GM18508 (cell line): ENCODE results near the gene ITGAE.

ENCODE experiments used
- ATAC-seq: cut with Tn5 transposase; IDR thresholded peaks from one replicate; pipeline ENCODE4 v1.9.1; 2021; ENCODE audit warnings: moderate number of reproducible peaks; ENCODE audit not compliant: insufficient read depth, unreplicated experiment

ITGAE gene

DNA sequence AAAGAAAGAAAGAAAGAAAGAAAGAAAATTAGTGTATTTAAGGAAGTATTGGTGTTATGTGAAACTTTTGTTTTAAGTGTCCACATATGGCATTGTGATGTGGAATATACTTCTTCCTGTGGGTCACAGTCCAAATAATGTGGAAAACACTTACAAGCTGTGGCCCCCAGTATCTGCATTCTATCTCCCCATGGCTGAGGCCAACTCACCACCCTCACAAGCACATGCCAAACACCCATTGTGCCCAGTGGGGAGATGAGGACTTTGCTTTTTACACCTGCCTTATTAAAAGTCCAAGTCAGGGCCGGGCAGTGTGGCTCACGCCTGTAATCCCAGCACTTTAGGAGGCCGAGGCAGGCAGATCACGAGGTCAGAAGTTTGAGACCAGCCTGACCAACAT lies 101.0 kb downstream of the ITGAE start:
- ATAC-seq = no peak

DNA sequence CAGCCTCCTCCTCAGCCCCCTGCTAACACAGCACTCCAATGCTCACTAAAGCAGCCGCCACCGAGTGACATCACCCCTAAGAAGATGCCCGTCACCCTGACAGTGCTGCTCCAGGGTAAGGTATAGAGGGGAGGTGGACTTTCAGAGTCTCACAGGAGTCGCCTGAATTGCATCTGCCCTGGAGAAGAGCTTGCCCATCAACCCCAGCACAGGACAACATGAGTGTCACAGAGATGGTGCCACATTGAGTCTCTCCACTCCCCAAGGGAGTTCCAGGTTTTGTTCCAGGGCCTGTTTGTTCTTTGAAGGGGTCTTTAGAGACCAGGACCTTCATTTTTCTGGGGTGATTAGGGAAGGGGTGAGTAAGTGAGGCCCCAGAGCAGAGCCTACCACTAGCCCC lies 102.8 kb downstream of the ITGAE start:
- ATAC-seq = no peak

DNA sequence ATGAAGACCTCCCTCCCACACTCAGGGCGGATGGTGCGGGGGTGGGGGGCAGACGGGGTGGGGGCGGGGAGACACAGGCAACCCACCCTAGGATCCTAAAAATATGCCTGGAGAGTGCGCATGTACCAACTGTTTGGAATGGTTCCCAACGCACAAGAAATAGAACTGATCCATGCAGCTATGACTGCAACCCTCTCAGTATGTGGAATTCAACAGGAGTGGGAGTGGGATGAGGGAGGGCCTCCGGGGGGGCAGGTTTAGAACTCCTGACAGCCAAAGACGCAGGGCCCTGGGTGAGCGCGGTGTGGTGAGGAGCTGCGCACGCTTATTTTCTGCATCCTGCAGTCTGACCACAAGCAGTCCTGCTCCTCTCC lies 103.9 kb downstream of the ITGAE start:
- ATAC-seq = no peak

DNA sequence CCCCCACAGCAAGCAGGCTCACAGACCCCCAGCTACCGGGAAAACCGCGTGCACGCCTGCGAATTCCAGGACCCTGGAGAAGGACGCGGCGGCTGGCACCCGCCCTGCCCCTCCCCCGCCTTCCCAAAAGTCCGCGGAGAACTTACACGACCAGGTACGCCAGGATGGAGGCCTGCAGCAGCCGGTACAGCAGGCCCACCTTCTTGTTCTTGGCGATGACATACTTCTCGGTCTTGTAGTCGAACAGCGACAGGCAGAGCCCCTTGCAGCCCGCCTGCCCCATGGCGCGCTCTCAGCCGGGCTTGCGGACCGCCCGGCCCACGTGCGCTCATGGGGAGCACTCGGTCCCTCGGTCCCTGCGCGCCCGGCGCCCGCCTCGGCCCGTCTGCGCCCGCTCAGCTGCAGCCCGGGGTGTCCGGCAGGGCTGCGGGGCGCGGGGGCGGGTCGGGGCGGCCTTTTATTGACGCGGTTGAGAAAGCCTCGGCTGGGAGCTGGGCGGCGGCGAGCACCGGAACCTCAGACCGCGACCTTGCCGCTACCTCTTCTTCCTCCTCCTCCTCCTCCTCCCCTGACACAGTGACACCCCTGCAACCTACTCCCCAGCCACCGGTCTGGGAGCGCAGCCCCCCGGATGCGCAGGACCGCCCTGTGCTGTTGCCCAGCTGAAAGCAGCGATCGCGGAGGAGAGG lies 105.1 kb downstream of the ITGAE start, which contains the start of gene P2RX5:
TSS of gene P2RX5 (minus strand) at position 433 of the 689 bp plus-strand sequence. CDS start at position 283, 150 bp downstream.
- ATAC-seq = no peak

DNA sequence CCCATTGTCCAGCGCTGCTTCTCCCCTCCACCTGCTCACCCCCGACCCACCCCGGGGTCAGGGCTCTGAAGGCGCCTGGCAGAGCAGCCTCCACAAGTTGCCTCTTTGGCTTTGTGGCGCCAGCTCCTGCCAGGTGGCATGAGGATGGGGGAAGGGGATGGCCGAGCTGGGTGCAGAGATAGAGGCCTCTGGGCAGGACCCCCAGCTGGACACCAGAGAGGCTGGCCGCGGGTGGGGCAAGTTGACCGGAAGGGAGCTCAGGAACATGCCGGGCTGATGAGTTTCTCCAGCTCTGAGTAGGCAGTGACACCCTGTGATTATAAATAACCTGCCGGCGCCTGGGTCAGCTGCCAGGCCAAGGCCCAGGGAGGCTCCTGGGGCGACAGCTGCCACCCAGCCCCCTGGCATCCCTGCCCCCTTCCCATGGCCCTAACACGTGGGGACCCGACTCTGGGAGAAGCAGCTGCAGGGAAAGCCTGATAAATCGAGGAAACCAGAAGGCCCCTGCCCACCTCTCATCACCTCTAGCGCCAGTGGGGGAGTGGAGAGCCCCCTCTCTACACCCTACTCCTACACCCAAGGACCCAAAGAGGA lies 105.8 kb downstream of the ITGAE start:
- ATAC-seq = no peak

DNA sequence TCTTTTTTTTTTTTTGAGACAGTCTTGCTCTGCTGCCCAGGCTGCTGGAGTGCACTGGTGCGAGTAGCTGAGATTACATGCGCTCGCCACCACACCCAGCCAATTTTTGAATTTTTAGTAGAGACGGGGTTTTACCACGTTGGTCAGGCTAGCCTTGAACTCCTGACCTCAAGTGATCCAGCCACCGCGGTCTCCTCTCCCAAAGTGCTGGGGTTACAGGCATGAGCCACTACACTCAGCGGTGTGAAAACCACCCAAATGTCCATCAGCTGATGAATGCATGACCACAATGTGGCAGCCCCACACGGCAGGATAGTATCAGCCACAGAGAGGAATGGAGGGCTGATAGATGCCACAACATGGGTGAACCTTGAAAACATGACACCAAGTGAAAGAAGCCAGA lies 107.2 kb downstream of the ITGAE start:
- ATAC-seq = no peak

DNA sequence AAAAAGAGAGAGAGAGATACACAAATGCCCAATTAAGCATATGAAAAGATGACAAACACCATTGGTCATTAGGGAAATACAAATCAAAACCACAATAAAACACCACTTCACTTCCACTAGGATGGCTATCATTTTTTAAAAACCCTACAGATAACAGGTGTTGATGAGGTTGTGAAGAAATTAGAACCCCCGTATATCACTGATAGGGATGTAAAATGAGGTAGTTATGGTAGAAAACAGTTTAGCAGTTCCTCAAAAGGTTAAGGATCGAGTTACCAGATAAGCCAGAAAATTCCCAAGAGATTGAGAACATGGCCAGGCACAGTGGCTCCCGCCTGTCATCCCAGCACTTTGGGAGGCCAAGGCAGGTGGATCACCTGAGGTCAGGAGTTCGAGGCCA lies 107.8 kb downstream of the ITGAE start:
- no peak for ATAC-seq

DNA sequence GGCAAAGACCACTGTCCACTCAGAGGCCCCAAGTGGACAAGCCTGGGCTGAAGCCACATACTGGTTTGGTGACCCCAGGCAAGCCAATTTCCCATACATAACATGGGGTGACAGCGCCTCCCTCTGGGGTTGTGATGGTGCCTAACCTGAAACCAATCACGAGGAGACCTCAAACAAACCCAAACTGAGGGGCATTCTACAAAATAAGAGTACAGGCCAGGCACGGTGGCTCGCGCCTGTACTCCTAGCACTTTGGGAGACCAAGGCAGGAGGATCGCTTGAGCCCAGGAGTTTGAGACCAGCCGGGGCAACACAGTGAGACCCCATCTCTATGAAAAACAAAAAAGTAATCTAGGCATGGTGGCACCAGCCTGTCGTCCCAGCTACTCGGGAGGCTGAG lies 108.6 kb downstream of the ITGAE start:
- no peak for ATAC-seq

DNA sequence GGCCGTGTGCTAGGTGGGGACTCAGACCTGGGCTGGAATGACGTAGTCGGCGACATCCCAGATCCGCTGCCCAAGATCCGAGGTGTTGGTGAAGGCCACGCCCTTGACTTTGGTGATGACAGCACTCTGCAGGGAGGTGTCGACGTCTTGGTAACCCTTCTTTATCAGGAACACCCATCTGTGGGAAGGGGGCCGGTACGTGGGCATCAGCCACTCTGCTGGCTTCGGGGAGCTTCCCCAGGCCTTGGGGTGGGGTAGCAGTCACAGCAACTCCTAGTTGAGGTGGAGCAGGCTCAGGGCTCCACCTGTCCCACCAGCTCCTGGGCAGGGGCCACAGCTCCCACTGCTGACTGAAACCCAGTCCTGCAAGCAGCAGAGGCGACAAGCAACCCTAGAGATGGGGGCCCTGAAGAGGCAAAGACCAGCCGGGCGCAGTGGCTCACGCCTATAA lies 109.3 kb downstream of the ITGAE start:
- ATAC-seq = no peak

DNA sequence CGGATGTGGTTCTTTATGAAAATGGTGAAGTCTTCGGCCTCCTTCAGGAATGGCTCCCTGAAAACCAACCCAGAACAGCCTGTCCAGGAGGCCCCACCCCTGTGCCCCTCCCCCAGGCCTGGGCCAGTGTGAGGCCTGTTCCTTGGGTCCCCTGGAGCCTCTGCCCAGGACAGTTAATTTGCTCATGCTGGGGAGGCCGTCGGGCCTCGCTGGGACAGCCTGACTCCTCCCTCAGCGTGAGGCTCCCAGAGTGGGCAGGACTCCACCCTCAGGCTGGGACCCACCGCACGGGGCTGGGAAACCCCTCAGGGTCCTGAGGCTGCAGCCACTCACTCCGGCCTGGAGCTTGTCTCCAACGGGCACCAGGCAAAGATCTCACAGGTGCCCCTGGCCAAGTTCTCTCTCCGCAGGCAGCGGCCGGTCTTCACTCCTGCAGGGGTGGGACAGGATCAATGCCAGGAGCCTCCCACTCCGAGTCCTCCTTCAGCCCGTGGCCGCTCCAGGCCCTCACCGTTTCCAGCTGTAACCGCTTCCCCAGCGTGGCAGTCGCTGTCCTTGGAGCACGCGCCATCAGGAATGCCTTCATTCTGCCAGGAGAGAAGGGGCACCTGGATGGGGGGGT lies 110.8 kb downstream of the ITGAE start:
- no peak for ATAC-seq

DNA sequence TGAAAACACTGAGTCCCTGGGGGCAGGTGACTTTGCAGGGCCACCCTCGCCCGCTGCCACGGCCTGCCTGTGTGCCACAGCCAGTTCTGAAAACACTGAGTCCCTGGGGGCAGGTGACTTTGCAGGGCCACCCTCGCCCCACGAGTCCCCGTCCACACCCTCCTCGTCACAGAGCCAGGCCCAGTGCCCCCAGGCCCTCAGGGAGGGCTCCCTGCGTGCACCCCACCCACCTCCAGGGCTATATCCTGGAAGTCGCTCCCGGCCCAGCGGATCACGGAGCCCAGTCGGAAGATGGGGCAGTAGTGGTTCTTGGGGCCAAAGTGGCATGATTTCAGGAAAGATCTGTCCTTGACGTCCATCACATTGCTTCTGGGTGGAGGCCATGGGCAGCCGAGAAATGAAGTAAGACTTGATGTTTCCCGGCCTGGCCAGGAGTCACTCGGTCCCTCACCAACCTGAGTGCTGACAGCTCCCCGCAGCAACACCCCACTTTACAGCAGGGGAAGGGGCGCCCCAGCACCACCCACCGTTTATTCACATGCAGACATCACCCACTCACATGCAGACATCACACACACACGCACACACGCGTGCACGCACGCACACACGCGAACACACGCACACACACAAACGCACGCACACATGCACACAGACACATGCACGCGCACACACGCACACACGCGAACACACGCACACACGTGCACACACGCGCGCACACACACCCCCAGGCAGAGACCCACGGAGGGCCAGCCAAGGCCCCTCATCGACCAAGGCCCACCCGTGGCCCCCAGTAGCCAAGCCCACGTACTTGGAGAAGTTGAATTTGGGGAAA lies 111.5 kb downstream of the ITGAE start:
- ATAC-seq = no peak

DNA sequence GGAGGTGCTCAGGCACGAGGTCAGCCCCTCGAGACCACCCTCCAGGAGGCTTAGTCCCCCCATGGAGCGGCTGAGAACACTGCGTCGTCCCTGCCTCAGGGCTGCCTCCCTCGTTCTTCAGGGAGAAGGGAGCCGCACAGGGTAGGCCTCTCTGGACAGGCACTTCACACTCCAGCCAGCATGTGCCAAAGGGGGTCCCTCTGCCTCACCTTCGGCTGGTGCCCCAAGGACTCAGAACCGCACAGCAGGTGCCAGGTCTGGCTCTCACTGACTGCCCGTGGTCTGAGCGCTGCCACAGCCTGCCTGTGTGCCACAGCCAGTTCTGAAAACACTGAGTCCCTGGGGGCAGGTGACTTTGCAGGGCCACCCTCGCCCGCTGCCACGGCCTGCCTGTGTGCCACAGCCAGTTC lies 112.1 kb downstream of the ITGAE start:
- no peak for ATAC-seq

DNA sequence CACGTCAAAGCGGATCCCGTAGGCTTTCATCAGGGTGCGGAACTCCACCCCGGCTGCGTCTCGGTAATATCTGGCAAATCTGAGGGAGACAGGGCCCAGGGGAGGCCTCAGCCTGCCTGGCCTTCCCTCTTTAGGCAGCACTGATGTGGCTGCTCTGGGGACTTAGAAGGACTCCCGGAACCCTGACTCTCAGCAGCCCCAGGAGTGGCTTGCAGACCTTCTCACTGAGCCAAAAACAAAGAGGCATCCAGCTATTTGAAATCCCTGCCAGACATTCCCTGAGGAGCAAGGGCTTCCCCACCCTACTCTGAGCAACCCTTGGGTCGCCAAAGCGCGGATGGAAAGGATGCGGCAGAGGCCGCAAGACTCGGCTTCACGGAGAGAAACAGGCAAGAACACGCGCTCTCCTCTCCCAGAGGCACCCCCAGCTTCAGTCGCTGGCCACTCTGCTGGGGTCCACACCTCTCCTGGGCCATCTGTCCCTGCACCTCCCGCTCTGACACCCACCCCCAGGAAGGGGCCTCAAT lies 112.9 kb downstream of the ITGAE start:
- ATAC-seq = no peak

DNA sequence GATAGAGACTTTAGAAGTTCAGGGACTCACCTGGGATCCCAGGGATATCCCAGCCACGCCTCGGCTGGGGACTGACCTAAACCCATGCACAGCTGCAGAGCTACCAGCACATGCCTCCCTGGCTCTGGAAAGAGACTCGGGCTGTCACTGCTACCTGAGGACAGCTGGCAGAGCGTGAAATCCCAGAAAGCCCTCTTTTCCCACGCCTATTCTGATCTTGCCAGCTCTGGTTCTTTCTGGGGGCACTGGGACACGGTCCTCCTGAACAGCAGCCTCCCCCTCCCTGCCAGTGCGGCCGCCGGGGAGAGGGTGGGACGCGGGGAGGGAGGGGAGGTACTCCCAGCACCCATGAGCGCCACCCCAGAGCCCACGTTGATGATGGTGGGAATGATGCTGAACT lies 115.8 kb downstream of the ITGAE start:
- ATAC-seq = no peak

DNA sequence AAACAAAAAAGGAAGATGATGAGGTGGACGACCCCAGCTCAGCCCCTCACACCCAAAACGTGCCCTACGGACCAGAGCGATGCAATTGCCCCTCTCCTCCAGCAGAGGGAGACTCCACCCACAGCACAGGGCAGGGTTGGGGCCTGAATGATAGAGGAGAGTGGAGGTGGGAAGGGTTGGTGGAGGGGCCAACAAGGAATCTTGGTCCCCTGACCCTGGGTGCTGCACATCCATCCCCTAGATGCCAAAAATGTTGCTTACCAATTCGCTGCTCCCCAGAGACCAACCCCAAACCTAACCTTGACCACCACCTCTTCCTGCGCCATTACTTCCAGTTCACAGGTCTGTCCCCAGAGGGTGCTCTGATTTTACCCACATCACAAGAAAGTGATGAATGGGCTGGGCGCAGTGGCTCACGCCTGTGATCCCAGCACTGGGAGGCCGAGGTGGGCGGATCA lies 117.9 kb downstream of the ITGAE start:
- ATAC-seq = no peak

DNA sequence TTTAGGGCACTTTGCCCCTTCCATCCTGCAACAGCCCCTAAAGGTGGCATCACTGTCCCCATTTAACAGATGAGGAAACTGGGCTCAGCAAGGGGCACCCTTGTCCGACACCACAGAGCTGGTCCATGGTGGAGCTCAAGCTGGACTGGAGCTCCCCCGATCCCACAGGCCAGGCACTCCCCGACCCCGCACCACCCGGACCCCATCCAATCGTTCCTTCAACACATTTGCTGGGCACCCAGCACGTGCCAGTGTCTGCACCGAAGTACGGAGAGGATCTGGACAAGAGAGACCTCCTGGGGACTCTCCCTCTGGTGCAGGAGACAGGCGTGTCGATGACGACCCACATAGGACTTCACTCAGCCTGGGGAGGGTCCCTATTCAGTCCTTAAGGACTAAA lies 119.0 kb downstream of the ITGAE start:
- ATAC-seq = no peak

DNA sequence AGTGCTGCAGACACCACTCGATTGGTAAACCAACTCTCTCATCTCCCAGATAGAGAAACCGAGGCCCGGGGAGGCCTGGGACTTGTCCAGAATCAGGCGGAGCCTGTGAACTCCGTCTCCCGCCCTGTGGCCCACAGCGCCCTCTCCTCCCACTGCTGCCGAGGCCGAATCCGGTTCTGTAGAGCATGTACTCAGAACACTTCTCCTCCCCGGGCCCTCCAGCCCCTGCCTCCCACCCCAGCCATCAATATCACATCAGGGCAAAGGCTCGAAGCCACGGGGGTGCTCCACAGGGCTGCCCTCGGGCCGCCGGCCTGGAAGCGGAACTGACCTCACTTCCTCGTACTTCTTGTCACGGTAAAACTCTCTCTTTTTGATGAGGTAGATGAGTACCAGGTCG lies 119.4 kb downstream of the ITGAE start:
- ATAC-seq = no peak

DNA sequence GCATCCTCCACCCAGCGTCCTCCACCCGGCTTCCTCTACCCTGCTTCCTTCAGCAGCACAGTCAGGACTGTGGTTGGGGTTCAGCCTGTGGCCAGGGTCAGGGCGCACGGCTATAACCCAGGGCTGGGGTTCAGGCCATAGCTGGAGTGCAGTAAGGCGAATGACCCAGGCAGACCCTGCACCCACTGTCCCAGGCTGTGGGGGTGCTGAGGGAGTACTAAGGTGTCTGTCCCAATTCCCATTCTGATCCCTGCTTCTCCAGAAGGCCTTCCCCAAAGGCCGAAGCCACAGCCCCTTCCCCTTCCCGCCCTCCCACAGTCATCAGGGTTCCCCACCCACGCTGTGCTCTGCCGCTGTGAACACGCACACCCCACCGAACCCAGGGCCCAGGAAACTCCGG lies 119.9 kb downstream of the ITGAE start:
- no peak for ATAC-seq

DNA sequence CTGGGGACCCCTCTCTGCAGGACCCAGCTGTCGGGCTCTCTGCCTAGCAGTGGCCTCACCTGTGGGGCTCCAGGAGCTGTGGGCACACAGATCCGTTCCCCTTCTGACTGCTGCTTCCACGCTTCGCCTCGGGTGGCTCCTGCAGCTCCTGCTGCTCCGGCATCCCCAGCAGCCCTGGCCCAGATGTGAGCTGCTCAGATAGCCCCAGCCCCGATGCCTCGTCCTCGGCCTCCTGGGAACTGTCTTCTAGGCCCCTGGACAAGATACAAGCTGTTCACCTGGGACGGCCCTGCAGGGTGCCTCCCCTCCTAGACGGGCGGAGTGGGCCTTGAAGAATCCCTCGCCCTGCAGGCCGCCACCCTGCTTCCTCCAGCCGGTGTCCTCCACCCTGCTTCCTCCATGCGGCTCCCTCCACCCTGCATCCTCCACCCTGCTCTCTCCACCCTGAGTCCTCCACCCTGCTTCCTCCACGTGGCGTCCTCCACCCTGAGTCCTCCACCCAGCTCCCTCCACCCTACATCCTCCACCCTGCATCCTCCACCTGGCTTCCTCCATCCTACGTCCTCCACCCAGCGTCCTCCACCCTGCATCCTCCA lies 121.4 kb downstream of the ITGAE start:
- ATAC-seq = no peak

DNA sequence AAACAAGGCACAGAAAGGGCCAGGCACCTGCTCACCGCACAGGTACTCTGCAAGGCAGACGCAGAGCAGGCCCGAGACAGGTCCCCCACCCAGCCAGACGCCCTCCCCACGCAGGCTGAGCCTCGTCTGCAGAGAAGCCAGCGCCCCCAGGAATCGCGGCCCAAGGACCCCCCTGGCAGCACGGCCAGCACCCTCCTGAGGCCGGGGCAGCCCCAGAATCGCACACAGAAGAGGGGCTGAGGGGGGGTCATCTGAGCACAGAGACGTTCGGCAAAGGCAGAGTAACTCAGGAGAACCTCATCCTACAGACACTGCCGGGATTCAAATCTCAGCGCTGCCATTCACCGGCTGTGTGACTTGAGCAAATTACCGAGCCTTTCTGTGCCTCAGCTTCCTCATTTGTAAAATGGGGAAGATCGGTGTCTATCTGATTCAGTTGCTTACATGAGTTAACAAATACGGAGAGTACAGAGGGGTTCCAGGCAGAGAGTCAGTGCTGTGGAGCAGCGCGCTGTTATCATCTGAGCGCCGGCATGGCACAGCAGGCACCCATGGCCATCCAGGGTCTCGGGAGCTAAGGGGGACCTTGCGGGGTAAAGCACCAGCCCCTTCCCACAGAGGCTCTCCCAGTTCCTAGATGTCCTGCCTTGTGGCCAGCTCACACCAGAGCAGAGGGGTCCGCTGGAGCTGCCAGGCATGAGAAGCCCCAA lies 122.0 kb downstream of the ITGAE start:
- ATAC-seq = no peak
